WTC11 (cell line): ENCODE data around the gene SMYD3.

Source experiments
- ATF3 ChIP-seq: sonication (generic); formaldehyde crosslinking; conservative IDR thresholded peaks from 2 replicates; pipeline ENCODE4 v1.8.1; 2022; ENCODE audit warnings: mild to moderate bottlenecking, missing genetic modification reagents
- CTCF ChIP-seq: fragments of 200-600 bp; IDR thresholded peaks from 2 replicates; pipeline ENCODE4 v1.8.0; 2022; ENCODE audit warnings: antibody characterized with exemption
- NR1H2 ChIP-seq: sonication (generic); formaldehyde crosslinking; IDR thresholded peaks from 2 replicates; pipeline ENCODE4 v1.9.0; 2021; ENCODE audit warnings: mild to moderate bottlenecking, moderate library complexity, missing genetic modification reagents
- NR2C2 ChIP-seq: sonication (generic); formaldehyde crosslinking; IDR thresholded peaks from 2 replicates; pipeline ENCODE4 v1.8.0; 2022; ENCODE audit warnings: mild to moderate bottlenecking, missing genetic modification reagents
- NR3C1 ChIP-seq: sonication (generic); formaldehyde crosslinking; conservative IDR thresholded peaks from 2 replicates; pipeline ENCODE4 v1.8.1; 2023; ENCODE audit warnings: low read depth, mild to moderate bottlenecking, missing genetic modification reagents
- TEAD1 ChIP-seq: sonication (generic); formaldehyde crosslinking; IDR thresholded peaks from 2 replicates; pipeline ENCODE4 v1.8.0; 2022; ENCODE audit warnings: mild to moderate bottlenecking, missing genetic modification reagents
- USF2 ChIP-seq: sonication (generic); formaldehyde crosslinking; IDR thresholded peaks from 2 replicates; pipeline ENCODE4 v1.8.1; 2023; ENCODE audit warnings: mild to moderate bottlenecking, missing genetic modification reagents, moderate library complexity
- ZBTB21 ChIP-seq: sonication (generic); formaldehyde crosslinking; IDR thresholded peaks from 2 replicates; pipeline ENCODE4 v1.8.1; 2023; ENCODE audit warnings: mild to moderate bottlenecking, missing genetic modification reagents, borderline replicate concordance
- ZNF121 ChIP-seq: sonication (generic); formaldehyde crosslinking; IDR thresholded peaks from 2 replicates; pipeline ENCODE4 v1.8.0; 2023; ENCODE audit warnings: missing genetic modification reagents
- ZNF232 ChIP-seq: sonication (generic); formaldehyde crosslinking; IDR thresholded peaks from 2 replicates; pipeline ENCODE4 v1.8.0; 2022; ENCODE audit warnings: mild to moderate bottlenecking, missing genetic modification reagents
- ZNF512 ChIP-seq: sonication (generic); formaldehyde crosslinking; IDR thresholded peaks from 2 replicates; pipeline ENCODE4 v1.8.1; 2022; ENCODE audit warnings: missing genetic modification reagents, borderline replicate concordance
- TF ChIP-seq, protein P1 (sequence below): sonication (generic); formaldehyde crosslinking; IDR thresholded peaks from 2 replicates; pipeline ENCODE4 v1.8.0; 2022; ENCODE audit warnings: mild to moderate bottlenecking, missing genetic modification reagents
- TF ChIP-seq, protein P2 (sequence below): sonication (generic); formaldehyde crosslinking; IDR thresholded peaks from 2 replicates; pipeline ENCODE4 v1.8.1; 2022; ENCODE audit warnings: low read depth, missing genetic modification reagents, borderline replicate concordance

GRCh38 chr1:246213502-246213901 is 293.6 kb downstream of the SMYD3 start:
- no peak for TF ChIP-seq USF2 (CRISPR knock-in tag)
- TF ChIP-seq, protein P1, sequence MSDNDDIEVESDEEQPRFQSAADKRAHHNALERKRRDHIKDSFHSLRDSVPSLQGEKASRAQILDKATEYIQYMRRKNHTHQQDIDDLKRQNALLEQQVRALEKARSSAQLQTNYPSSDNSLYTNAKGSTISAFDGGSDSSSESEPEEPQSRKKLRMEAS (CRISPR knock-in tag), result no peak
- no peak for TF ChIP-seq CTCF
- TF ChIP-seq TEAD1 (CRISPR knock-in tag), result no peak
- no peak for TF ChIP-seq ZBTB21 (CRISPR knock-in tag)
- TF ChIP-seq ZNF121 (CRISPR knock-in tag), result no peak
- TF ChIP-seq, protein P2, sequence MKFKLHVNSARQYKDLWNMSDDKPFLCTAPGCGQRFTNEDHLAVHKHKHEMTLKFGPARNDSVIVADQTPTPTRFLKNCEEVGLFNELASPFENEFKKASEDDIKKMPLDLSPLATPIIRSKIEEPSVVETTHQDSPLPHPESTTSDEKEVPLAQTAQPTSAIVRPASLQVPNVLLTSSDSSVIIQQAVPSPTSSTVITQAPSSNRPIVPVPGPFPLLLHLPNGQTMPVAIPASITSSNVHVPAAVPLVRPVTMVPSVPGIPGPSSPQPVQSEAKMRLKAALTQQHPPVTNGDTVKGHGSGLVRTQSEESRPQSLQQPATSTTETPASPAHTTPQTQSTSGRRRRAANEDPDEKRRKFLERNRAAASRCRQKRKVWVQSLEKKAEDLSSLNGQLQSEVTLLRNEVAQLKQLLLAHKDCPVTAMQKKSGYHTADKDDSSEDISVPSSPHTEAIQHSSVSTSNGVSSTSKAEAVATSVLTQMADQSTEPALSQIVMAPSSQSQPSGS, result no peak
- no peak for TF ChIP-seq NR1H2 (CRISPR knock-in tag)
- TF ChIP-seq ZNF232 (CRISPR knock-in tag), result no peak
- TF ChIP-seq ZNF512, result no peak
- TF ChIP-seq NR3C1 (CRISPR knock-in tag), result no peak
- no peak for TF ChIP-seq ATF3 (CRISPR knock-in tag)
- no peak for TF ChIP-seq NR2C2 (CRISPR knock-in tag)
